HG02973 (cell line): ENCODE data around the gene CD320.
"Not testable (repeated sequence)": the region's sequence is repeated elsewhere in the genome, so short reads cannot be mapped to it uniquely, and the experiment has no call there.

Experiments
- ATAC-seq: cut with Tn5 transposase; IDR thresholded peaks from one replicate; pipeline ENCODE4 v1.9.1; 2021; ENCODE audit warnings: moderate library complexity; ENCODE audit not compliant: unreplicated experiment

Gene CD320

GRCh38 chr19:8307965-8308866 lies at the start of gene CD320:
Gene CD320, minus strand, starts transcription at chr19:8308358. Its CDS starts 68 bp downstream, at chr19:8308290.
- ATAC-seq: peak; percentile 69

- ATAC-seq: no peak
Observed at GRCh38 chr19:8357007-8357521, 48.9 kb upstream of the CD320 start.

- no peak for ATAC-seq
Observed at GRCh38 chr19:8355631-8356402, 47.7 kb upstream of the CD320 start.

GRCh38 chr19:8352845-8353244 lies 44.7 kb upstream of the CD320 start:
- ATAC-seq: not testable (repeated sequence)

GRCh38 chr19:8352134-8352827 lies 44.1 kb upstream of the CD320 start:
- ATAC-seq: no peak

- ATAC-seq: not testable (repeated sequence)
Observed at GRCh38 chr19:8349629-8350372, 41.6 kb upstream of the CD320 start.

- ATAC-seq: no peak
Observed at GRCh38 chr19:8343483-8343844, 35.3 kb upstream of the CD320 start.

GRCh38 chr19:8342684-8343482 lies 34.7 kb upstream of the CD320 start, which contains the start of gene KANK3:
Gene KANK3, minus strand, starts transcription at chr19:8343262. Its CDS starts 5,434 bp downstream, at chr19:8337828.
- peak; percentile 88 for ATAC-seq

- ATAC-seq: no peak
Observed at GRCh38 chr19:8342316-8342683, 34.1 kb upstream of the CD320 start.

- not testable (repeated sequence) for ATAC-seq
Observed at GRCh38 chr19:8341504-8341903, 33.3 kb upstream of the CD320 start.

GRCh38 chr19:8340341-8341096 lies 32.4 kb upstream of the CD320 start:
- ATAC-seq: no peak

GRCh38 chr19:8338835-8339234 lies 30.7 kb upstream of the CD320 start:
- no peak for ATAC-seq

GRCh38 chr19:8337728-8338127 lies 29.6 kb upstream of the CD320 start:
- ATAC-seq: no peak

GRCh38 chr19:8336660-8337059 lies 28.5 kb upstream of the CD320 start:
- no peak for ATAC-seq

GRCh38 chr19:8336072-8336569 lies 28.0 kb upstream of the CD320 start:
- ATAC-seq: no peak

GRCh38 chr19:8335343-8336071 lies 27.3 kb upstream of the CD320 start:
- no peak for ATAC-seq

- ATAC-seq: no peak
Observed at GRCh38 chr19:8334458-8335342, 26.5 kb upstream of the CD320 start.
